Activated CD4-positive, alpha-beta T cell treated with anti-CD3 and anti-CD28 coated beads, Interleukin-2, amount 10 ng/mL, durations not matched to agents 24 days and 14 days (primary cell): ENCODE data around the gene VPS52. TPM values are rescaled to one million over a fixed set of nuclear protein-coding genes. Genes with fewer than 3 reads are reported as not detected.
A peak's percentile ranks its signal among the peaks of the same experiment; 100 is the strongest.

Experiments used
- DNase-seq: peaks from one replicate; pipeline ENCODE4 v3.0.0; 2022
- H3K27ac Mint-ChIP-seq: one replicate; pipeline ENCODE4 v1.8.0; 2022; ENCODE audit warnings: mild to moderate bottlenecking, mixed read lengths
- H3K27me3 Mint-ChIP-seq: one replicate; pipeline ENCODE4 v1.8.0; 2022; ENCODE audit warnings: mixed read lengths
- H3K36me3 Mint-ChIP-seq: one replicate; pipeline ENCODE4 v1.8.0; 2022; ENCODE audit warnings: low read depth, mild to moderate bottlenecking, mixed read lengths
- H3K4me1 Mint-ChIP-seq: one replicate; pipeline ENCODE4 v1.8.0; 2021; ENCODE audit warnings: mixed read lengths
- H3K4me3 Mint-ChIP-seq: one replicate; pipeline ENCODE4 v1.8.0; 2022; ENCODE audit warnings: mild to moderate bottlenecking, moderate library complexity, mixed read lengths
- H3K9me3 Mint-ChIP-seq: one replicate; pipeline ENCODE4 v1.8.0; 2021; ENCODE audit warnings: mixed read lengths
- intact Hi-C: fragments of 100-400 bp; cut with micrococcal nuclease; formaldehyde crosslinking; loops from one replicate; pipeline ENCODE4 v1.15.1; 2023
- total RNA-seq: library from RNA; stranded (reverse); gene quantifications from 2 replicates; pipeline ENCODE4 v1.2.3, GENCODE V29; 2022

The VPS52 gene
- total RNA-seq, 1 donor from 2014 or later: 64.9 TPM

- Mint-ChIP-seq H3K27ac (no peak overlapping the region), H3K36me3 (peaks cover 28% of the 10 kb centered on the region), H3K9me3 (no peaks in the 10 kb centered on the region), H3K4me1 (peaks cover 31% of the 10 kb centered on the region), H3K4me3 (peak overlapping the region; percentile 59), H3K27me3 (peaks cover 40% of the 10 kb centered on the region)
- DNase-seq: no peak
- intact Hi-C loops: no loop called here
Observed at GRCh38 chr6:33213166-33213988, 58.3 kb downstream of the VPS52 start.

- Mint-ChIP-seq H3K4me3 (peak overlapping the region; percentile 59), H3K27ac (no peak overlapping the region), H3K4me1 (peaks cover 32% of the 10 kb centered on the region), H3K36me3 (peaks cover 28% of the 10 kb centered on the region), H3K9me3 (no peaks in the 10 kb centered on the region), H3K27me3 (peaks cover 35% of the 10 kb centered on the region)
- intact Hi-C loops: no loop called here
- DNase-seq: no peak
Observed at GRCh38 chr6:33212857-33213165, 58.9 kb downstream of the VPS52 start.

DNA sequence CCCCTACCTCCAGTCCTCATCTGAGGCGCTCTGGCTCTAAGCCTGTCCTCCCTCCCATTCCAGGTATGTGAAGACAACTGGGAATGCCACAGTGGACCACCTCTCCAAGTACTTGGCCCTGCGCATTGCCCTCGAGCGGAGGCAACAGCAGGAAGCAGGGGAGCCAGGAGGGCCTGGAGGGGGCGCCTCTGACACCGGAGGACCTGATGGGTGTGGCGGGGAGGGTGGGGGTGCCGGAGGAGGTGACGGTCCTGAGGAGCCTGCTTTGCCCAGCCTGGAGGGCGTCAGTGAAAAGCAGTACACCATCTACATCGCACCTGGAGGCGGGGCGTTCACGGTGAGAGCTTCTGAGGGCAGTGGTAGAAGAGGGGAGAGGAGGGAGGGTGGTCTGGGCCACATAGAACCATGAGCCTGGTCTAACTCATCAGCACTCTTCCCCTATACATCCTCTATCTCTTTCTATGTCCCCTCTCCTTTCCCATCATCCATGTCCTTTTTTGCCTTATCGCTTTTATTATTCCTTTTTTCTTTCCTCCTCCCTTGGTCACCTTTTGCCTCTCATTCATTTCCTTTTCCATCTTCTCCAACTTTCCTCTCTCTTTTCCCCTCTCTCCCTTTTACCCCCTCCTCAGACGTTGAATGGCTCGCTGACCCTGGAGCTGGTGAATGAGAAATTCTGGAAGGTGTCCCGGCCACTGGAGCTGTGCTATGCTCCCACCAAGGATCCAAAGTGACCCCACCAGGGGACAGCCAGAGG, 59.8 kb downstream of the VPS52 start:
- Mint-ChIP-seq H3K27me3 (peaks cover 35% of the 10 kb centered on the region), H3K4me3 (no peak overlapping the region), H3K4me1 (peaks cover 32% of the 10 kb centered on the region), H3K9me3 (no peaks in the 10 kb centered on the region), H3K27ac (no peak overlapping the region), H3K36me3 (peaks cover 28% of the 10 kb centered on the region)
- intact Hi-C loops: no loop called here
- DNase-seq: no peak

DNA sequence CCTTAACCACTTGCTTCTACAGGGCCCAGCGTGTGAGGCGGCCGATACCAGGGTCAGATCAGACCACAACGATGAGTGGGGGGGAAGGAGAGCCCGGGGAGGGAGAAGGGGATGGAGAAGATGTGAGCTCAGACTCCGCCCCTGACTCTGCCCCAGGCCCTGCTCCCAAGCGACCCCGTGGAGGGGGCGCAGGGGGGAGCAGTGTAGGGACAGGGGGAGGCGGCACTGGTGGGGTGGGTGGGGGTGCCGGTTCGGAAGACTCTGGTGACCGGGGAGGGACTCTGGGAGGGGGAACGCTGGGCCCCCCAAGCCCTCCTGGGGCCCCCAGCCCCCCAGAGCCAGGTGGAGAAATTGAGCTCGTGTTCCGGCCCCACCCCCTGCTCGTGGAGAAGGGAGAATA, 60.5 kb downstream of the VPS52 start:
- peaks cover 30% of the 10 kb centered on the region for H3K36me3 Mint-ChIP-seq
- H3K9me3 Mint-ChIP-seq: no peaks in the 10 kb centered on the region
- no peak overlapping the region for H3K4me3 Mint-ChIP-seq
- H3K27me3 Mint-ChIP-seq: peaks cover 35% of the 10 kb centered on the region
- H3K27ac Mint-ChIP-seq: no peak overlapping the region
- no peak for DNase-seq
- peaks cover 35% of the 10 kb centered on the region for H3K4me1 Mint-ChIP-seq
- intact Hi-C loops: no loop called here

DNA sequence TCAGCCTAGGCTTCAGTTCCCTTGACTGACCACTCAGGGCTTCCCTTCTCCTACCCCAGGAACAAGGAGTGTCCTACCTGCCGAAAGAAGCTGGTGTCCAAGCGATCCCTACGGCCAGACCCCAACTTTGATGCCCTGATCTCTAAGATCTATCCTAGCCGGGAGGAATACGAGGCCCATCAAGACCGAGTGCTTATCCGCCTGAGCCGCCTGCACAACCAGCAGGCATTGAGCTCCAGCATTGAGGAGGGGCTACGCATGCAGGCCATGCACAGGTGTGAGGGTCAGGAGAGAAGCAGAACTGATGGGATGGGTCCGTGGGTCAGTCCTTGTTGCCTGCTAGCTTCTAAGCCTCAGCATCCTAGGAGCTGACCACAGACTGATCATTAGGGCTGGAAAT, 61.8 kb downstream of the VPS52 start:
- intact Hi-C loops: loop anchor here (10.0 kb wide), 2 partner anchors 1035 to 1475 kb away; partner anchors contain the start of genes AGPAT1, CLIC1 and RNF5
- H3K27me3 Mint-ChIP-seq: peaks cover 26% of the 10 kb centered on the region
- no peak for DNase-seq
- no peaks in the 10 kb centered on the region for H3K9me3 Mint-ChIP-seq
- H3K27ac Mint-ChIP-seq: no peak overlapping the region
- peak overlapping the region; percentile 89 for H3K4me3 Mint-ChIP-seq
- H3K36me3 Mint-ChIP-seq: peaks cover 31% of the 10 kb centered on the region
- H3K4me1 Mint-ChIP-seq: peaks cover 45% of the 10 kb centered on the region

DNA sequence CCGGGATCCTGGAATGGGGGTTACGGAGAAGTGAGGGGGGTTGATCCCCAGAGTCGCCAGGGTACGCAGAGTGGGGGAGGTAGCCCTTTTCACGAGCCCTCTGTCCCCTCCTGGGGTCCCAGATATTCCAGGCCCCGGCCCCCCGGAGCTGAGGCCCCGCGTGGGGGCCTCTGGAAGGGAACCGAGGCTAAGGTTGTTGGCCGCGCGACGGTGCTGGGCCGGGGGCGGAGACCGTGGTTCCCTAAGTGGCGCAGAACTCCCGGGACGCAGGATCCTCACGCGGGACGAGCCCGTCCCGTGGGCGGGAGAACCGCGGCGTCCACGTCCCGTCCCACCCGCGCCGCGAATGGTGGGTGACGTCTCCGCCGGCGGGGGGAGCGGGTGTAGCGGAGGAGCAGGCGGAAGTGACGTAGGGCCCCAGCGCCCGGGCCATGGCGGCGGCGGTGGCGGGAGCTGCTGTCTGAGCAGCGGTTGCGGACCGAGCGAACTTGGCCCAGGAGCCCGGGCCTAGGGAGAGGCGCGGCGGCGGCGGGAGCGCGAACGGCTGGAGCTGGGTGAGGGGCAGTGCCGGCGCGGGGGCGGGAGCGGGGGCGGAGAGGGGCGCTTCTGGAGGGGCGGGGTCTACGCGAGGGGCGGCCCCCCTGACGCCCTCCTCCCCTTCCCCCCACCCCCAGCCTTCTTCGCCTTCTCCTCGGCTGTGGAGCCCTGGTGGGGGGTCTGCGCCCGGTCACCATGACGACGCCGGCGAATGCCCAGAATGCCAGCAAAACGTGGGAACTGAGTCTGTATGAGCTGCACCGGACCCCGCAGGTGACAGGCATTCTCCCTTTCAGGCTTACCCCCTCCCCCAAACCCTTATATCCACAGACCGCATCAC, 63.3 kb downstream of the VPS52 start, which contains the start of gene RING1:
Gene RING1 (plus strand): TSS at position 410 of the 877 bp plus-strand sequence. CDS start 323 bp downstream, at position 733.
- Mint-ChIP-seq H3K4me3 (peak within 1 kb of the TSS; percentile 89), H3K9me3 (no peaks in the 10 kb centered on the region), H3K27ac (peak within 1 kb of the TSS; percentile 97), H3K27me3 (peaks cover 13% of the 10 kb centered on the region), H3K4me1 (peaks cover 46% of the 10 kb centered on the region), H3K36me3 (peaks cover 41% of the 10 kb centered on the region)
- intact Hi-C loops: loop anchor here (1.0 to 10.0 kb wide), 3 partner anchors 40 to 1474 kb away; partner anchors contain the start of genes AGPAT1, CLIC1 and RNF5
- DNase-seq: peak; percentile 97

DNA sequence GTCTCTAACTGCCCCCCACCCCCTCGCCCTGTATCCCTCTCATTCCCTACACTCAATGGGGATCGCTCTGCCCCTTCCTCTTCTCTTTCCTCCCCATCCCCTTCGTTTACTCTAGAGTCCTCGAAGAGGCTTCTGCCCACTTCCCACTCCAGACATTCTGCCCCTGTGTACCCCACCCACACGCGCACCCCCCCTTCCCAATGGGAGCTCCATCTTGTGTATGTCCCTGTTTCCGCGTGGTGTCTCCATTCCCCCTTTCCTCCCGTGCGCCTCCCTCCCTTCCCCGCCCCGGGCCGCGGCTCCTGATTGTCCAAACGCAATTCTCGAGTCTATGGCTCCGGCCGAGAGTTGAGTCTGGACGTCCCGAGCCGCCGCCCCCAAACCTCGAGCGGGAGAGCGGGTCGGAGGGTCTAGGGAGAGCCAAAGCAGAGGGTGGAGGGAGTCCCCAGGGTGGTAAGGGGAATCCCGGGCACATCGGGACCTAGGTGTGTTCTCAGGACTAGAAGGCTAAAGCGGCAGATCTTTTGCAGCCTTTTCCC, 64.1 kb downstream of the VPS52 start:
- DNase-seq: peak; percentile 74
- H3K4me3 Mint-ChIP-seq: peak overlapping the region; percentile 89
- H3K4me1 Mint-ChIP-seq: peaks cover 47% of the 10 kb centered on the region
- H3K27me3 Mint-ChIP-seq: peaks cover 6% of the 10 kb centered on the region
- peak overlapping the region; percentile 96 for H3K27ac Mint-ChIP-seq
- peaks cover 47% of the 10 kb centered on the region for H3K36me3 Mint-ChIP-seq
- no peaks in the 10 kb centered on the region for H3K9me3 Mint-ChIP-seq
- intact Hi-C loops: loop anchor here (1.0 to 10.0 kb wide), 3 partner anchors 41 to 1473 kb away; partner anchors contain the start of genes AGPAT1, CLIC1 and RNF5

- Mint-ChIP-seq H3K9me3 (no peaks in the 10 kb centered on the region), H3K27me3 (peaks cover 1% of the 10 kb centered on the region), H3K36me3 (peaks cover 47% of the 10 kb centered on the region), H3K4me3 (peak overlapping the region; percentile 89), H3K27ac (peak overlapping the region; percentile 96), H3K4me1 (peaks cover 52% of the 10 kb centered on the region)
- no peak for DNase-seq
- intact Hi-C loops: loop anchor here (10.0 kb wide), 2 partner anchors 1032 to 1472 kb away; partner anchors contain the start of genes AGPAT1, CLIC1 and RNF5
Observed at GRCh38 chr6:33206864-33207551, 64.7 kb downstream of the VPS52 start.

DNA sequence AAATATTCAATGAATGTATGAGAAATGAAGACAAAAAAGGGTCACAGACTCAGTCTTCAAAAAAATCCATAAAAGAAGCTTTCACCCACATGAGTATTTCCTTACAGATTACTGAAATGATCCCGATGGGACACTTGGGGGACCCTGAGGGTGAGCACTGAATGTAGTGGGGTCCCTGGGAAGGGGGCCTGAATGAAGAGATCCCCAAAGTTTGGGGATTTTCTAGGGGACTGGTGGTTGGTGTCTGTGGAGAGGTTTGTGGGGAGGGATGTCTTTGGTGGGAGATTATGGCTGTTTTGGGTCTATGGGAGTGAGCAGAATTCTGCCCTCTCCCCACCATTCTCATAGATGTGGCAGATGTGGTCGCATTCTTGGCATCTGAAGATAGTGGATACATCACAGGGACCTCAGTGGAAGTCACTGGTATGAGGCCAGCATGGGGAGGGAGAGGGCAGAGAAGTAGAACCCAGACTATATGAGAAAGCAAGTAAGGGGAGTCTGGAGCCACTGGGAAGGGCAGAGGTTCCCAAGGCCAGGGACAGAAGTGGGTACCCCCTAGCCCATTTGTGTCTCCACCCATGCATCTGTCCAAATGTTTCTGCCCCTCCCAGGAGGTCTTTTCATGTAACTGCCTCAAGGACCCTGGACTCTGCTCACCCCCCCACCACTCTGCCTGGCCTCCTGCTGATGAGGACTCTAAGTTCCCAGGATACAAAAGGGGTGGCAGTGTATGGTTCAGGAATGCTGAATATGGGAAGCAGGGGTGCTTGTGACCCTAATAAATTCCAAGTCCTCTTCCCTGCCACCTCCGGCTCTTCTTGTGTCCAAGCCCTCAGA, 65.4 kb downstream of the VPS52 start:
- peaks cover 58% of the 10 kb centered on the region for H3K4me1 Mint-ChIP-seq
- peaks cover 49% of the 10 kb centered on the region for H3K36me3 Mint-ChIP-seq
- intact Hi-C loops: loop anchor here (10.0 kb wide), 2 partner anchors 1031 to 1471 kb away; partner anchors contain the start of genes AGPAT1, CLIC1 and RNF5
- peak overlapping the region; percentile 100 for H3K4me3 Mint-ChIP-seq
- no peaks in the 10 kb centered on the region for H3K27me3 Mint-ChIP-seq
- peak overlapping the region; percentile 97 for H3K27ac Mint-ChIP-seq
- DNase-seq: no peak
- no peaks in the 10 kb centered on the region for H3K9me3 Mint-ChIP-seq

GRCh38 chr6:33205191-33206026, 66.3 kb downstream of the VPS52 start:
- peaks cover 52% of the 10 kb centered on the region for H3K36me3 Mint-ChIP-seq
- peak; percentile 74 for DNase-seq
- intact Hi-C loops: loop anchor here (1.0 to 10.0 kb wide), 5 partner anchors 44 to 1471 kb away; partner anchors contain the start of genes AGPAT1, CLIC1, PSMB8 and RNF5

More at GRCh38 chr6:33205191-33206026, 66.3 kb downstream of the VPS52 start:
- H3K27me3 Mint-ChIP-seq: no peaks in the 10 kb centered on the region
- no peaks in the 10 kb centered on the region for H3K9me3 Mint-ChIP-seq
- peaks cover 62% of the 10 kb centered on the region for H3K4me1 Mint-ChIP-seq
- peak overlapping the region; percentile 100 for H3K4me3 Mint-ChIP-seq
- peak overlapping the region; percentile 97 for H3K27ac Mint-ChIP-seq
